ENCODE measurements around the gene TNNT1.
"Not testable (repeated sequence)": the region's sequence is repeated elsewhere in the genome, so short reads cannot be mapped to it uniquely, and the experiment has no call there.

TNNT1 gene

DNA sequence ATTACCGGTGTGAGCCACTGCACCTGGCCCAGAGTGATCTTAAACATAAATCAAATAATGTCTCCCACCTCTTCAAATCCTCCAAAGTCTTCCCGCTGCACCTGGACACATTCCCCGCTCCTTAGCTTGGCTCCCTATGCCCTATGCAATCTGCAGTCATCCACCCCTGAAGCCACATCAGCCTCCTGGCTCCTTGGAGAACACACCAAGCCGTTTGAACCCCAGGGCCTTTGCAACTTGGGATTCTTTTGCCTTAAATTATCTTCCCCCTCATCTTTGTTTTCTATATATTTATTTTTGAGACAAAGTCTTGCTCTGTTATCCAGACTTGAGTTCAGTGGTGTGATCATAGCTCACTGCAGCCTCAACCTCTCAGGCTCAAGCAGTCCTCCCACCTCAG, 20.1 kb upstream of the TNNT1 start:
- no peak for DNase-seq (ENCODE audit: low spot score)

DNA sequence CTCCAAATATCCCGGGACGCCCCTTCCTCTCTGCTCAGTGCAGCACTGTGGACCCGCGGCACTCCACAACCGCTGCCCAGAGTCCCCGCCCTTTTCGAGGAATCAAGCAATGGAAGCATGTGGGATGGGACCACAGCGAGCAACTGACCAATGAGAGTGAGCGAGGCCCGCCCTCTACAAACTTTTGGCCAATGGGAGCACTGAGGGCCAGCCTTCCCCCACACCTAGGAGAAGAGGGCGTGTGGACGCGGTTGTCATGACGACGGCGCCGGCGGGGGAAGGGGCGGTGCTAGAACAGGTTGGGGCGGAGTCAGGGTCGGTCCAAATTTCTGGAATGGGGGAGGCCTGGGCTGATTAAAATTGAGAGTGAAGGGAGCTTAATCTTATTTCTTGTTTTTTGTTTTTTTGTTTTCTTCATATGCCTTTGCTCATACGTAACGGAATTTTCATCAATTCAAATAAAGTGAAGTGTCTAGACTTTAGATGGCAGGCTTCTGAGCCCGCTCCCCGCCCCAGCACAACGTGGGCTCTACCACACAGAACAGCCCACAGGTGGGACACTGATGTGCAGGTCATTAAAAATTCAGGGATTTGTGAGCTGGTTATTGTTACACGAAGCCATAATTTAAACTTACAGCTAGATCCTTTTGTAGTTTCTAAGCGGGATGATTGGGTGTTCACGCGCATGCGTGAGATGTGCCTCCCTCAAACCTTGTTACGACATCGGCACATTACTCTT, 17.7 kb upstream of the TNNT1 start, which contains the start of gene DNAAF3:
Gene DNAAF3 (minus strand): TSS at position 84 of the 739 bp plus-strand sequence. CDS start 200 bp downstream, outside the sequence.
- peak; percentile 99 for DNase-seq (ENCODE audit: low spot score)

DNA sequence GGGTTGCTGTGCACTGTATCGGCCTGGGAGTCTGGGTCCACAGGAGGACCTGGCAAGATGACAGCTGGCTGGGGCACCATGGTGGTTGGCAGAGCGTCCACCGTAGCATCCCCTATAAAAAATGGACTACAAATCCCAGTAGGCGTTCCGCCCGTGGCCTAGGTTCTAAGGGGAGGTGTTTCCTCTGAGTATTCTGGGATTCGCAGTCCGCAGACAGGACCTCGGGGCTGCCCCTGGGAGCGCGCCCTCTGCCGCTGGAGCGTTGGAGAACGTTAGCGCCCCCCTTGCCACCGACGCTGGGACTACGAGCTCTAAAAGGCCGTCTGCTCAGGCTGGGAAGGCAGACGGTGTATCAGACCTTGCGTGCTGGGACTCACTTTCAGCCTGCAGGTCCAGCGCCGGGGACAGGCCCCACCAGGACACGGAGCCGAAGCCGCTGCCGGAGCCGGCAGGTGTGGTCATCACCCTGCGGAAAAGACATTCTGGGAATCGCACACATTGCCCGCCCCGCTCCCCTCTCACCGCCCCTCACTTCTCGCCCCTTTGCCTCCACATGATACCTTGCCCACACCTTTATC, 17.0 kb upstream of the TNNT1 start:
- DNase-seq (ENCODE audit: low spot score), result peak; percentile 91

DNA sequence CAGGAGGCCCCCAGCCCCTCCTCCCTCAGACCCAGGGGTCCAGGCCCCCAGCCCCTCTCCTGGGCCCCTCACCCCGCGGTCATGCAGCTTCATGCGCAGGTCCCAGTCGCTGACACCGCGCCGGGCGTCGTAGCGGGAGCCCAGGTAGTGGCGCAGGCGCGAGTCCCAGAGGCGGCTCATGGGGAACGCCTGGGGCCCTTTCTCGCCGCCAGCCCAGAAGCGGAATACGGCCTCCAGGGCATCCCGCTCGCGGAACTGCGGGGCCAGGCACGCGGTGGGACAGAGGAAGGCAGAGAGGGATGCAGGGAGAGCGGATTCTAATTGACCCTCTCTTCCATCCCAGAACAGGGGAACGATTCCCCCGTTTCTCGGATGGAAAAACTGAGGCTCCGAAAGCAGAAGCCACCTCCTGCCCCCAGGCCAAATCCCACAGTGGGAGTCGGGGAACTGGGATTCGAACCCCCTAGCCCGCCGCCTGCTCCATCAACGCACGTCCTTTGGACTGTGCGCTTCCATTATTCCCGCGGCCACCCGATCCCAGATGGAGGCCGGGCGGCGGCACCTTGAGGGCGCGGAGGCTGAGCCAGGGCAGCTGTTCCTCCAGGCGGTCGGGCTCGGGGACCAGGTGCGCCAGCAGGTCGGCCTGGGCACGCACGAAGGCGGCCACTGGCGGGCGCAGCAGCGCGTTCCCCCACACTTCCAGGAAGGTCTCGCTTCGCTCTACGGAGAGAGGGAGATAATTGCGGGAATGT, 12.7 kb upstream of the TNNT1 start:
- DNase-seq (ENCODE audit: low spot score), result no peak

DNA sequence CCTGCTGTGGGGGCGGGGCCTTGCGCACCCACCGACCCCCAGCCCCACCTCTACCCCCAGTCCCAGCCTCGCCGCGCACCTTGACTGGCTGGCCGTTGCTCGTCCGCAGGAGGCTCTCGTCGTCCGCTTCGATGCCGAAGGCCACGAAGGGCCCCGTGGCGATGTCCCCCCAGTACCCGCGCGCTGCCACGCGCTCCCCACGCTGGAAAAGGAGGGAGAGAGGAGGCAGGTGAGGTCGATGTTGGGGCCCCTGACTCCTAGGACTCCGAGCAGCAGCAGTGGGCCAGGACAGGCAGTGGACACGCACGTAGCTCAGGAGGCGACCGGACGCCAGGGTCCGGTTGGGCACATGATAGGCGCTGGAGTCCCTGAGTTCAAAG, 12.0 kb upstream of the TNNT1 start:
- DNase-seq (ENCODE audit: low spot score), result no peak

DNA sequence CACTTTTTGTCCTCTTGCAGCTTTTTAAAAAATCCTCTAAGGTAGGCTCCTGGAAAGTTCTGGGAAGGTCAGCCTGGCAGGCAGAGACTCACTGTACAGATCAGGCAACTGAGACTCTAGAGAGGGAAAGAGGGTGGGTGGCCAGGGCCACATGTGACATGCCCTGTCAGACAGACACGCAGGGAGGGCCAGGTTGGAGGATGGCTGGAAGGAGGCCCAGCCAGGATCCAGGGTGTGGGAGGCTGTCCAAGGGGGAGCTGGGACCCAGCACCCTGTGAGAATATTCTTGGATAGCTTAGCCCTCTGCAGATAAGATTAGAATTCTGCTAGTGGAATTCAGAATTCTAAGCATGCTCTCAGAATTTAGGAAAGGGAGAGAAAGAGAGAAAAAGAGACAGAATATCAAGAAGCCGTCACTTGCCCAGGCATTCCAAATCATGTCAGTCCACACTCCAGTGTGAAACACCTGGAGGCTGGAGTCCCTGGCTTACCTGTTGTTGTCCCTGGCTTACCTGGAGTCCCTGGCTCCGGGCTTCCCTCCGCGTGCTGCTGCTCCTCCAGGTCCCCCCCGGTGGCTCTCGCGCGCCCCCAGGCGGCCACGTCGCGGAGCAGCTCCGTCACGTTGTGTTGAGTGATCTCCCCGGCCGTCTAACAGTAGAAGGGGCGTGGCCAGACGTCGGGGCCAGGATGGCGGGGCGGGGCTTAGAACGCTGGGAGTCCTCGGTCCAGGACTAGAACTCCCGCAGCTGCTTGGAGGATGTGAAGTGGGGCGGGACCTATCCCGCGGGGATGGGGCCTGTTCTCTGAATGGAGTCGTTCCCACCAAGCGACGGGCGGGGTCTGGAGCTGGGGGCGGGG, 11.4 kb upstream of the TNNT1 start:
- peak; percentile 96 for DNase-seq (ENCODE audit: low spot score)

DNA sequence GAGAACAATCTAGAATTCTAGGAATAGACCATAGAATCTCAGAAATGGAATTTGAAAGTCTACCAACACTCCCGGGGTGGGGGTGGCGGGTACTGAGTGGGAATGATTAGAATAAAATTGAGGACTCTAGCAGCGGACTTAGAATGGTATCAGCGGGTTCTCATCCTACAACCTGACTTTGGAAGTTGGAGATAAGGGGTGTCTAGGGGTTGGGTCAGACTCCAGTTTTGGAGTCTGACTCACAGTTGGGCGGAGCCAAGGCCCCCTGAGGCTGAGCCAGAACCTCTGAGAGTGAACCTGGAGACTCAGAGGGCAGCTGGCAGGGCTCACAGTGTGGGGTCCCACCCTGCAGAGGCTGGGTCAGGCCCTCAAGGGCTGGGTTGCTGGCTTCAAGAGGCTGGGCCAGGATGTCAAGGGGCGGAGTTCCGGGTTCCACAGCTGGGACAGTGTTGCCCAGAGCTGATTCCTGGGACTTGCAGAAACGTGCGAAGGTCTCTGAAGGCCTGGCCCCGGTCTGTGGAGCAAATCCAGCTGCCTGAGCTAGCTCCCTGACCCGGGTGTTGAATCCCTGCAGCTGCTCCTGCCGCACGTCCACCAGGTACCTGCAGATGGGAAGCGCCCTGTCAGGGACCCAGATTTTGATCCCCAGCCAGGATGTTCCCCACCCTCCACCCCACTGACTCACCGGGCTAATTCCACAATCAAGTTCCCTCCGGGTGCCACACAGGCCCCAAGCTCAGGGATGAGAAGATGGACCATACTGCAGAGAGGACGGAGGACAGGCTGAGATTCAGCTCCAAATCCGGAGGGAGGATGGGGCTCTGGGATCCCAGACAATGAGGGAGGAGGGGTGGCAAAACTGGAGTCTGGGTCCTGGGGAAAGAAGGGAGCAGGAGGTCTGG, 10.1 kb upstream of the TNNT1 start:
- DNase-seq (ENCODE audit: low spot score), result no peak

DNA sequence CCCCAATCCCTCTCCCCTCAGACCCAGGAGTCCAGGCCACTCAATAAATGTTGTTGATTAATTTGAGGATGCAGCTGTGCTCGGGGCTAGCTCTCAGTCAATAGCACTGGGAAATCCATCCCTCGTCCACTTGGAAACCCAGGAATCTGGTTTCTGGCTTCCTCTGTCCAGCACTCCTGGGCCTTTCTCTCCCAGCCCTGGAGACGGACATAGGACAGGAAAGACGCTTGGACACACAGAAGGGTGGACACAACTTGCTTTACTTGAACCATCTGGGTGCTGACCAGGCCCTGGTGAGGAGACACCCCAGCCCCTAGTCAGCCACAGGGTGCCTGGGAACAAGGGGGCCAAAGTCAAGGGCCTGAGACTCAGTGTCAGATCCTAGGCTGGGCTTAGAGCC, 9.4 kb upstream of the TNNT1 start:
- DNase-seq (ENCODE audit: low spot score), result no peak

DNA sequence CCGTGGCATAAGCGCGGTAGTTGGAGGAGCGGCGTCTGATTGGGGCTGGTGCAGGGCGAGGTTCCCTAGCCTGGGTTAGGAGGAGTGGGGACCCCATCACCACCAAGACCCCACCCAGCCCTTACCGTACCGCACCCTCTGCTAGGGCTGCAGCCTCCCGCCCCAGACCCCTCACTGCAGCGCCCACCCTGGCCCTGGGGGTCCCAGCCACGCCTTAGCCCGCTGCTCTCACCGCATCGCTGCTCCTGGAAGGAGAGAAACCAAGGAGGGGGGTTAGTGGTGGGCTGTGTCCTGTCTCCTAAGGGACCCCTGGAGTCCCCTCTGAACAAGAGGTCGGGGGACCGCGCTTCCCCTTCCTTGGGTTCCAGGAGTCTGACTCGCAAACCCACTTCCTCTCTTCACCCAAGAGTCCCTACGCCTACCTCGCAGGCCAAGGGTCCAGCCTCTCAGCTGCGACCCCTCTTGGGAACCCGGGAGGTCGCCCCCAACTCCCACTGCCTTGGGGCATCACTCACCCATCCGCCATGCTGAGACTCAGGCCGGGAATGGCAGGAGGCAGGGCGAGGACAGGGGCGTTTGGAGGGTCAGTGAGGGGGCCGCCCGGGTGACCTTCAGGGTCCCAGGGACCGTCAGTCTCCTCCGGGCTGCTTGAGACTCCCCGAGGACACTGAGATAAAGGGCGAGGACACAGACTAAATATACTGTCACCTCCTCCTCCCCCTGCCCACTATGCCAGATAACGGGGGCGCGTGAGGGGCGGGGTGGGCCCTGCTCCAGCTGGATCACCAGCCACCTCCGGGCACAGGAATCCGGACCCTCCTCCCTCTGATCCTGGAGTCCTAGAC, 8.3 kb upstream of the TNNT1 start, which contains the start of gene TNNI3:
Gene TNNI3 (minus strand): TSS at position 669 of the 845 bp plus-strand sequence. CDS start 143 bp downstream, at position 526.
- DNase-seq (ENCODE audit: low spot score), result no peak

DNA sequence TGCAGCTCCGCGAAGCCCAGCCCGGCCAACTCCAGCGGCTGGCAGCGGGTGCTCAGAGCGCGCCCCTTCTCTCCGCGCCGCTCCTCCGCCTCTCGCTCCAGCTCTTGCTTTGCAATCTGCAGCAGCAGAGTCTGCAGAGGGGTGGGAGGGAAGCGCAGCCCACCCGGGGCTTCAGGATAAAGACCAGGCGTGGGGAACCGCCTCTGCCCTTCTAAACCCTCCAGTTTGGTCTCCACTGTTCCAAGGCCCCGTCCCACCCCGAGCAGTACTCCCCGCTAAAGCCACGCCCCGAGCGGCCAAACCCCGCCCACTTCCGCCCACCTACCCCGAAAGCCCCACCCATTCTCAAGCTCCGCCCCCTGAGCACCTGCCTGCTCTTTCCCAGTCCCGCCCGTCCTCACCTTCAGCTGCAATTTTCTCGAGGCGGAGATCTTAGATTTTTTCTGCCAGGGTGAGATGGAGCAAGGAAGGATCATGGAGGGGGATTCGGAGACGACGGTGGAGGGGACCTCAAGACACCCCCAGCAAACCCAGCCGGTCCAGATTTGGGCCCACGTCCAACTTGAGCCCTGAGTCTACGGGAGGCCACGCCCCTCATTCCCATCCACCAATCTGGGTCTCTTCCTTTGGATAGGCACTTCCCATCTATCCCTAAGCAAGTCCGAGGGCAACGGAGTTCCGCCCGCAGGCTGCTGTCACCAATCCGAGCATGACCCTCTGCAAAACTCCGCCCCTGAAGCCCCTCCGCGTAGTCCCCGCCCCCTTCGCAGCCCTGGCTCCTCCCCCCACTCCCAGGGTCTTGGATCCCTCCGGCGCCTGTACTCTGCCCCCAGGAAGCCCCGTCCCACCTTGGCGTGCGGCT, 7.4 kb upstream of the TNNT1 start:
- DNase-seq (ENCODE audit: low spot score), result peak; percentile 96

DNA sequence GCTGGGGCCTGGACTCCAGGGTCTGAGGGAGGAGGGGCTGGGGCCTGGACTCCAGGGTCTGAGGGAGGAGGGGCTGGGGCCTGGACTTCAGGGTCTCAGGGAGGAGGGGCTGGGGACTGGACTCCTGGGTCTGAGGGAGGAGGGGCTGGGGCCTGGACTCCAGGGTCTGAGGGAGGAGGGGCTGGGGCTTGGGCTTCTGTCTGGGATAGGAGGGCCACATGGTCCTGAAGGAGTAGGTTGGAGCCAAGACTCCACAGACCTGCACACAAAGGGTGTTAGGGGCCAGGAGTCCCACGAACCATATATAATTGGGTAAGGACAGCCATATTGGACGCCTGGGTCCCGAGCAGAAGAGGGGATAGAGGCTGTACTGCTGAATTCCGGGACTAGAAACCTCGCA, 6.8 kb upstream of the TNNT1 start:
- DNase-seq (ENCODE audit: low spot score), result not testable (repeated sequence)

DNA sequence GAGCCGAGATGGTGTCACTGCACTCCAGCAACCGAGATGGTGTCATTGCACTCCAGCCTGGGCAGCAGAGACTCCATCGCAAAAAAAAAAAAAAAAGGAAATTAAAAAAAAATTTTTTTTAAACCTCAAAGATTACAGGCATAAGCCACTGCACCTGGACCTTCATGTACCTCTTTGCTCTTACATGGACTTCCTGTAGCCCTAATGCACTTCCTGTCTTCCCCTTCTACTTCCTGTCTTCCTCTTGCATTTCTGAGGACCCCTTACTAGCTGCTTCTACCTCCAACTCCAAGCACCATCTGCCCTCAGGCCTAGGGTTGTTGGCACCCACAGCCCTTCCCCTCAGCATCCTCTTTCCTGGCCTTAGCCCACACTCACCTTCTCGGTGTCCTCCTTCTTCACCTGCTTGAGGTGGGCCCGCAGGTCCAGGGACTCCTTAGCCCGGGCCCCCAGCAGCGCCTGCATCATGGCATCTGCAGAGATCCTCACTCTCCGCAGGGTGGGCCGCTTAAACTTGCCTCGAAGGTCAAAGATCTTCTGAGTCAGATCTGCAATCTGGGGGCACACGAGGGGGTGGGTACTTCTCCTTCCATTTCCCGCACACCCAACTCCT, 4.8 kb upstream of the TNNT1 start:
- DNase-seq (ENCODE audit: low spot score), result no peak

DNA sequence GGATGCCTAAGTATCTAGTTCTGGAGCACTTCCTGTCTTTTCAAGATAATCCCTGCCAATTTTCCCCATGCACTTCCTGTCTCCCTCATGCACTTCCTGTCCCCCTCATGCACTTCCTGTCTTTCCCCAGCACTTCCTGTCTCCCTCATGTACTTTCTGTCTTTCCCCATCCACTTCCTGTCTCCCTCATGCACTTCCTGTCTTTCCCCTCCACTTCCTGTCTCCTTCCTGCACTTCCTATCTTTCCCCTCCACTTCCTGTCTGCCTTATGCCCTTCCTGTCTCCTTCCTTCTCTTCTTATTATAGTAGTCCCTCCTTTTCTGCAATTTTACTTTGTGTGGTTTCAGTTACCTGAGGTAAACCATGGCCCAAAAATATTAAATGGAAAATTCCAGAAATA, 3.0 kb upstream of the TNNT1 start:
- DNase-seq (ENCODE audit: low spot score), result no peak

DNA sequence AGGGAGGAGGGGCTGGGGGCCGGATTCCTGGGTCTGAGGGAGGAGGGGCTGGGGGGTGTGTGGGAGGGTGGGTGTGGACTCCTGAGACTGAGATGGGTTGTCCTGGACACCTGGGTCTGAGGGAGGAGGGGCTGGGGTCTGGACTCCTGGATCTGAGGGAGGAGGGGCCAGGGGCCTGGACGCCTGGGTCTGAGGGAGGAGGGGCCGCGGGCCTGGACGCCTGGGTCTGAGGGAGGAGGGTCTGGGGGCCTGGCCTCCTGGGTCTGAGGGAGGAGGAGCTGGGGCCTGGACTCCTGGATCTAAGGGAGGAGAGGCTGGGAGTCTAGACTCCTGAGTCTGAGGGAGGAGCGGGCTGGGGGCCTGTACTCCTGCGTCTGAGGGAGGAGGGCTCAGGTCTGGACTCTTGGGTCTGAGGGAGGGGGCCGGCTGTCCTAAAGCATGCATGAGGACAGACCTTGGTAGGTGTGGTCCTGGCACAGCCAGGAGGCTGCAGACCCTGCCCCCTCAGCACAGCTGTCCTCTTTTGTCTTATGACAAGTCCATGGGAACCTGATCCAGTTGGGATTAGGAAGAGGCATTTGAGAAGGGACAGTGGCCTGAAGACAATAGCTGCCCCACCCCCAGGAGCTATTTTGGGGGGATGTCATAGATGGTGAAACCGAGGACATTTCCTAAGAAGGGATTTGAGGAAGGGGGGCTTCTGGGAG, 1.3 kb downstream of the TNNT1 start:
- no peak for DNase-seq (ENCODE audit: low spot score)

DNA sequence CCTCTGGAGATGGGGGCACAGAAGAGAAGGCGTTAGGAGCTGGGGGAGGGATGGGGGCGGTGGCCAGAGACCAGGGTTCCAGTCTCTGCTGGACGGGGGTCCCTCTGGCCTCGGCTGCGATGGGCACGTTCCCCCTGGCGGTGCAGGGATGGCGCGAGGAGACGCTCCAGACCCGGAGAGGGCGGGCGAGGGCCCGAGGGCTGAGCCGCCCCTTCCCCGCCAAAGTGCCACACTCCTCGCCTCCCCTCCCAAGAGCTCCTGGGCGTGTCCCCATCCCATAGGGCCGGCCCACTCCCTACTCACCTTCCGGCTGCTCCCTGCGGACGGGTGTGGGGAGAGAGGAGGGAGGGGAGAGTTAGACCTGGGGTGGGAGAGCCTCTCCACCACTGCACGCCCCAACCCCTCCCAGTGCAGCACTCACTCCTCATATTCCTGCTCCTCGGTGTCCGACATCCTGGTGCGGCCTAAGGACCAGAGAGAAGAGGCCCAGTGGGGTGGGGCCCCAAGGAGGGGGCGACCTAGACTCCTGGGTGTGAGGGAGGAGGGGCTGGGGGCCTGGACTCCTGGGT, 2.2 kb downstream of the TNNT1 start:
- peak; percentile 87 for DNase-seq (ENCODE audit: low spot score)

DNA sequence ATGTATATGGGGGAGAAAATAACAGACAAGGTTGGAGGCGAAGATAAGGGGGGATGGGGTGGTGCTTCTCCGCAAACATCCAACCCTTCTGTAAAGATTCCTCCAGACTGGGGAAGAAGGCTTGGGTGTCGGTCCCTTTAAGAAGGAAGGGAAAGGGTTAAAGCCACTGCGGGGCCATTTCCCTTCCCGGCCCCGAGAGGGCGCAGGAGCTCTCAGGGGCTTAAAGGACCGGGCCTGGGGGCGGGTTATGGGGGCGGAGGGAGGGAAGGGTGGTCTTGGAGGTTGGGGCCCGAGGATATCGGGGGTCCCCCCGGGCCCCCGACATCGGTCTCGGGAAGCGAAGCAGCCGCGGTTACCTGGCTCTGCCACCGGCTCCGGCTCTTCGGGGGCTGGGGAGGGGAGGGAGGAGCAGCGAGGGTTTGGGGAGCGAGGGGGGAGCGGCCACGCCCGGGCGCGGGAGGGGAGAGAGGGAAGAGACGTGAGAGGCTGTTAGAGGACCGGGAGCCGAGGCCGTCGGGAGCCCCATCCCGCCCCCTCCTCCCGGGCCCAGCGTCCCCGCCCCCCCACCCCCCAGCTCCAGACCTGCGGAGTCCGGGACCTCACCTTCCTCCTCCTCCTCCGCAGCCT, 2.8 kb downstream of the TNNT1 start:
- no peak for DNase-seq (ENCODE audit: low spot score)

DNA sequence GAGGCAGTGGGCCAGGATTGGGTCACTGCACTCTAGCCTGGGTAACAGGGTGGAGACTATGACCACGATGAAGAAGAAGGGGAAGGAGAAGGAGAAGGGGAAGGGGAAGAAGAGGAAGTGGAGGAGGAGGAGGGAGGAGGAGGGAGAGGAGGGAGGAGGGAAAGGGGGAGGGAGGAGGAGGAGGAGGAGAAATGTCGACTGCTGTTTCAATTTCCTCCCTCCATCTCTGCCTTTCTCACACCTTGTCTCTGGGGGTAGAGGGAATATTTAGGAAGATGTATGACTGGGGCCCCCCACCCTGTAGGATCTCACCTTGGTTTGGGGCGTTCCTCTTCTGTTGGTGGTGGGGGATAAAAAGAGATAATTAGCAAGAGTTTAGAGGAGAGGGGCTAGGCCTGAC, 3.8 kb downstream of the TNNT1 start:
- DNase-seq (ENCODE audit: low spot score), result no peak

Measured in ecto neural progenitor cell (in vitro differentiated cells).